AG10803 (cell line): ENCODE data around the gene LEMD3.

Experiments
- DNase-seq: peaks from one replicate; pipeline ENCODE4 v3.0.0; 2010; ENCODE audit warnings: low read depth
- H3K4me3 ChIP-seq: 2 replicates; pipeline ENCODE4 v1.5.1; 2011; ENCODE audit warnings: mild to moderate bottlenecking, low read length, control low read depth
- TF ChIP-seq, protein P1 (sequence below): conservative IDR thresholded peaks from 2 replicates; pipeline ENCODE4 v1.5.1; 2011; ENCODE audit warnings: mild to moderate bottlenecking, low read length, control low read depth, inconsistent platforms

LEMD3 gene

GRCh38 chr12:65152596-65152995 is 16.8 kb upstream of the LEMD3 start:
- no peak overlapping the region for H3K4me3 ChIP-seq
- TF ChIP-seq, protein P1, sequence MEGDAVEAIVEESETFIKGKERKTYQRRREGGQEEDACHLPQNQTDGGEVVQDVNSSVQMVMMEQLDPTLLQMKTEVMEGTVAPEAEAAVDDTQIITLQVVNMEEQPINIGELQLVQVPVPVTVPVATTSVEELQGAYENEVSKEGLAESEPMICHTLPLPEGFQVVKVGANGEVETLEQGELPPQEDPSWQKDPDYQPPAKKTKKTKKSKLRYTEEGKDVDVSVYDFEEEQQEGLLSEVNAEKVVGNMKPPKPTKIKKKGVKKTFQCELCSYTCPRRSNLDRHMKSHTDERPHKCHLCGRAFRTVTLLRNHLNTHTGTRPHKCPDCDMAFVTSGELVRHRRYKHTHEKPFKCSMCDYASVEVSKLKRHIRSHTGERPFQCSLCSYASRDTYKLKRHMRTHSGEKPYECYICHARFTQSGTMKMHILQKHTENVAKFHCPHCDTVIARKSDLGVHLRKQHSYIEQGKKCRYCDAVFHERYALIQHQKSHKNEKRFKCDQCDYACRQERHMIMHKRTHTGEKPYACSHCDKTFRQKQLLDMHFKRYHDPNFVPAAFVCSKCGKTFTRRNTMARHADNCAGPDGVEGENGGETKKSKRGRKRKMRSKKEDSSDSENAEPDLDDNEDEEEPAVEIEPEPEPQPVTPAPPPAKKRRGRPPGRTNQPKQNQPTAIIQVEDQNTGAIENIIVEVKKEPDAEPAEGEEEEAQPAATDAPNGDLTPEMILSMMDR, result no peak
- peak; percentile 62 for DNase-seq

GRCh38 chr12:65155784-65156183 is 13.6 kb upstream of the LEMD3 start:
- no peak for DNase-seq
- H3K4me3 ChIP-seq, result no peak overlapping the region
- TF ChIP-seq, protein P1, result no peak

- TF ChIP-seq, protein P1, result no peak
- no peak overlapping the region for H3K4me3 ChIP-seq
- DNase-seq, result no peak
These were observed 13.0 kb upstream of the LEMD3 start for GRCh38 chr12:65156366-65156841.

DNA sequence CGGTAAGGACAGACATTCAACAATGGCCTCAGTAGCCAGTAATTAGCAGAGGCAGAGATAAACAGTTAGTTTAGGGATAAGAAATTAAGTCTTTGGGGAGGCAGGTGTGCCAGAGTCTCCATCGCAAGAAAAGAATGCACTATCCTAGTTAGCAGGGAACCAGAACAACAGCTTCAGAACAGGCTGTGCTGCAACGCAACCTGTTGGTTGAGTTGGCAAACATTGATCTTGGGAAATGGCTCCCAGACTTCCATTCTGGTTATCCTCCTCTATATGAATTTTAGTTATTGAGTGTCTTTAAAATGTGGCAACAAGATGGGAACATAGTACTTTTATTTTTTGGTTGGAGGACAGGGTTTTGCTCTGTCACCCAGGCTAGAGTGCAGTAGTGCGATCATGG is 12.3 kb upstream of the LEMD3 start:
- TF ChIP-seq, protein P1, result no peak
- H3K4me3 ChIP-seq, result no peak overlapping the region
- no peak for DNase-seq

DNA sequence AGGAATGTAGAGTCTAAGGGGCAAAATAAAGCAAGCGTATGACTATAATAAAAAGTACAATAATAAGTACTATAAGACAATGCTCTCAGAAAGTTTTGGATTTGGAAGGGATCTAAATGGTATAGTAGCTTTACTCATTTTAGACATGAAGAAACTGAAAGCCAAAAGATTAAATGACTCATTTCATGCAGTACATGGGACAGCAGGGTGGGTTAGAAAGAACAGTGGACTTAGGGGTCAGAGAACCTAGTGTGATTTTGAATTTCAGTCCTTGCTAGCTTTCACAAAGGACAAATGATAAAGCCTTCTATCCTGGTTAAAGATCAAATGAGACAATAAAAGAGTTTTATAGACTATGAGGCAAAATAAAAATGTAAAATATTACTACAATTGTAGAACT is 6.8 kb upstream of the LEMD3 start:
- no peak overlapping the region for H3K4me3 ChIP-seq
- TF ChIP-seq, protein P1, result no peak
- no peak for DNase-seq

DNA sequence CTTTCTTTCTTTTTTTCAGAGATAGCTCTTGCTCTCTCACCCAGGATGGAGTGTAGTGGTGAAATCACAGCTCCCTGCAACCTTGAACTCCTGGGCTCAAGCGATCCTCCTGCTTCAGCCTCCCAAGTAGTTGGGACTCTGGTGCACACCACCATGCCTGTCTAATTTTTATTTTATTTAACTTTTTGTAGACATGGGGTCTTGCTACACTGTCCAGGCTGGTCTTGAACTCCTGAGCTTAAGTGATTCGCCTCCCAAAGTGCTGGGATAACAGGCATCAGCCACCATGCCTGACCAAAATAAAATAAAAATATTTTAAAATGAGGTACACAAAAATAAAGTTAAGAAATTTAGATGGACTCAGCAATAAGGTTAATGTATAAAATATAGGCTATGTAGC is 5.1 kb upstream of the LEMD3 start:
- TF ChIP-seq, protein P1, result no peak
- no peak for DNase-seq
- H3K4me3 ChIP-seq, result no peak overlapping the region

DNA sequence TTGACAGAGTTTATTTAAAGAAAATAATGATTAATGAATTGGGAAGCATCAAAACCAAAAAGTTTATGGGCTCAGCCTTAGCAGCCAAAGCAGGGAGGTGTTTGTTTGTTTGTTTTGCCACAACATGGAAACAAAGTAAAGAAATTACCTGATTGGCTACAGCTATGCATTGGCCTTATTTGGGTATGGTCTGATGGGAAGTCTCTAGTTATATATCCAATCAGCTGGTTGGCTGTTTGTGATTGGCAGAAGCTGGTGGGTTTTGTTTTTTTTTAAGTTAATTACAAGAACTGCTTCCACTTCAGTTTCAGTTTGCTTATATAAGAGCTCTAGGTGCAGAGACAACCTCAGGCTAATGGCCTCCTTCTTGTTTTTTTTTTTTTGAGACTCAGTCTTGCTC is 4.6 kb upstream of the LEMD3 start:
- no peak overlapping the region for H3K4me3 ChIP-seq
- TF ChIP-seq, protein P1, result no peak
- DNase-seq, result no peak
